C4-2B (cell line): Measurements from ENCODE around the gene C6orf141.

Experiments used
- ZFX ChIP-seq: fragments of 450-650 bp; IDR thresholded peaks from 2 replicates; pipeline ENCODE4 v1.6.1; 2017
- TF ChIP-seq, protein P1 (sequence below): fragments of 450-650 bp; conservative IDR thresholded peaks from 2 replicates; pipeline ENCODE4 v1.5.1; 2017; ENCODE audit warnings: mild to moderate bottlenecking

GRCh38 chr6:49526598-49526997 is 23.9 kb upstream of the C6orf141 start:
- TF ChIP-seq, protein P1, sequence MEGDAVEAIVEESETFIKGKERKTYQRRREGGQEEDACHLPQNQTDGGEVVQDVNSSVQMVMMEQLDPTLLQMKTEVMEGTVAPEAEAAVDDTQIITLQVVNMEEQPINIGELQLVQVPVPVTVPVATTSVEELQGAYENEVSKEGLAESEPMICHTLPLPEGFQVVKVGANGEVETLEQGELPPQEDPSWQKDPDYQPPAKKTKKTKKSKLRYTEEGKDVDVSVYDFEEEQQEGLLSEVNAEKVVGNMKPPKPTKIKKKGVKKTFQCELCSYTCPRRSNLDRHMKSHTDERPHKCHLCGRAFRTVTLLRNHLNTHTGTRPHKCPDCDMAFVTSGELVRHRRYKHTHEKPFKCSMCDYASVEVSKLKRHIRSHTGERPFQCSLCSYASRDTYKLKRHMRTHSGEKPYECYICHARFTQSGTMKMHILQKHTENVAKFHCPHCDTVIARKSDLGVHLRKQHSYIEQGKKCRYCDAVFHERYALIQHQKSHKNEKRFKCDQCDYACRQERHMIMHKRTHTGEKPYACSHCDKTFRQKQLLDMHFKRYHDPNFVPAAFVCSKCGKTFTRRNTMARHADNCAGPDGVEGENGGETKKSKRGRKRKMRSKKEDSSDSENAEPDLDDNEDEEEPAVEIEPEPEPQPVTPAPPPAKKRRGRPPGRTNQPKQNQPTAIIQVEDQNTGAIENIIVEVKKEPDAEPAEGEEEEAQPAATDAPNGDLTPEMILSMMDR, result no peak
- TF ChIP-seq ZFX, result no peak
